ENCODE data around the gene SKI.

- no peak for TF ChIP-seq POLR2A (IDR thresholded peaks at IDR 0.05; ENCODE audit: low read depth, low read length)
- no peak for TF ChIP-seq NR2C1 (IDR thresholded peaks at IDR 0.05)
- no peak for TF ChIP-seq EZH2 (IDR thresholded peaks at IDR 0.05; ENCODE audit: borderline replicate concordance, control insufficient read depth, low read depth, low read length)
- no peak for TF ChIP-seq IKZF1 (conservative IDR thresholded peaks at IDR 0.05)
- no peak for TF ChIP-seq USF2 (IDR thresholded peaks at IDR 0.05; ENCODE audit: borderline replicate concordance, low read depth, low read length)
- no peak for TF ChIP-seq DPF2 (IDR thresholded peaks at IDR 0.05)
- no peak for TF ChIP-seq RAD51 (IDR thresholded peaks at IDR 0.05)
- no peak for TF ChIP-seq CREM (IDR thresholded peaks at IDR 0.05; ENCODE audit: low read depth)
- no peak for TF ChIP-seq EP300 (IDR thresholded peaks at IDR 0.05; ENCODE audit: borderline replicate concordance in 1 of 2, control insufficient read depth in 1 of 2, low read depth in 2 of 2, low read length in 2 of 2)
- TF ChIP-seq YY1 (IDR thresholded peaks at IDR 0.05; ENCODE audit: low read depth, low read length) = no peak
Measured at GRCh38 chr1:2276803-2277580, 48.9 kb downstream of the SKI start.
